ENCODE results near the gene ALG14.

Gene ALG14

GRCh38 chr1:94926126-94926914, 146.4 kb downstream of the ALG14 start:
- DNase-seq = no peak

DNA sequence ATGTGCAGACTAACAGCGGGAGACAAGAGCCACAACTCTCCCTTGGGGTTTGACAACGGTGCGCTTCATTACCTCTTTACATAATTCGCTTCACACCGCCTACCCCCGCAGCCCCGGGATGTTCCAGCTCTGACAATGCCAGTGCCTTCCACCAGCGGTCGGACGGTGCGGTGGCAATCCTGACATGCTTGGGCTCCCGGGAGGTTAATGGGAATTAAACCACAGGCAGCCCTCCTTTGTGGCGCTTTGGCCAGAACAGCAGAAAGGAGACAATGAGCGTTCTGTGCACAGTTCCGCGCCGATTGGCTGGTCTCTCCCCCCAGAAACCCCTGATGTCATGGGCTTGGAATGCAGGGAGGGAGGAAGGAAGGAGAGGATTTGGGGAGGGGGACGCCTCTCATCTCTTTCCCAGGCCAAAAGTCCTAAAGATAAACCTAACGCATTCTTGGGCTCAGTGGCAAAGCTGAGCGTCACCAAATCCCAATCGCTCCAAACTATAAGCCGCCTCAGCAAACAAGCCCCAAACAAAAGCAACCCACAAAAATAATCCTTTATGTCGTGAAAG, 147.1 kb downstream of the ALG14 start:
- no peak for DNase-seq

DNA sequence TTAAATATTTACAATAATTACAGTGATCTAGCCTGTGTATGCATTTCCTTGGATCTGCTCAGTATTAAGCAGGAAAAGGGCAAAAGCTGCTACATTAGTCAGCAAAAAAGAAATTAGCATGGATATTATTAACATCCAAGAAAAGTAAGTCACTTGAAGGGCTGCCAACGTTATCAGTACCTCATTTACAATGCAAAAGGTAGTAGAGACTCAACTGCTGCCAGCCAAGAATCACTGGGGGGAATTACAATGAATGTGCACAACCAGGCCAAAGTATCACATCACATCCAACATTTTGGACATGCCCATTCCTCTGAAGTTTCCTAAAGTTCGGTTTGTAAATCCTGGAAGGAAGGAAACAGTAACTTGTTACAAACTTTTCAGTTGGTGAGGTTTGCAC, 147.7 kb downstream of the ALG14 start:
- no peak for DNase-seq

Measured in KG1 (cell line).